ENCODE results near the gene TTC12.

The TTC12 gene

GRCh38 chr11:113373981-113374560 is 59.7 kb downstream of the TTC12 start:
- Histone ChIP-seq H3K4me3 (IDR thresholded peaks at IDR 0.05; ENCODE audit: insufficient read depth, low read depth, low read length) (no peak overlapping the region), H3K79me2 (ENCODE audit: insufficient read depth, low read depth) (no peaks in the 10 kb centered on the region), H3K27ac (no peak overlapping the region), H4K20me1 (ENCODE audit: insufficient read depth) (no peaks in the 10 kb centered on the region), H3K27me3 (ENCODE audit: insufficient read depth, low read depth) (no peaks in the 10 kb centered on the region), H3K4me1 (ENCODE audit: low read depth, poor library complexity, severe bottlenecking) (no peaks in the 10 kb centered on the region), H2AFZ (ENCODE audit: low read depth) (no peak overlapping the region), H3K9ac (no peak overlapping the region), H3K4me2 (no peak overlapping the region), H3K36me3 (ENCODE audit: insufficient read depth) (no peaks in the 10 kb centered on the region)
- no peak for TF ChIP-seq CTCF (conservative IDR thresholded peaks at IDR 0.05; ENCODE audit: low read depth, low read length)

- H2AFZ ChIP-seq (ENCODE audit: low read depth) = no peak overlapping the region
- H3K4me3 ChIP-seq (IDR thresholded peaks at IDR 0.05; ENCODE audit: insufficient read depth, low read depth, low read length) = no peak overlapping the region
- H3K9ac ChIP-seq = no peak overlapping the region
- H3K36me3 ChIP-seq (ENCODE audit: insufficient read depth) = no peaks in the 10 kb centered on the region
- no peaks in the 10 kb centered on the region for H3K27me3 ChIP-seq (ENCODE audit: insufficient read depth, low read depth)
- no peaks in the 10 kb centered on the region for H3K79me2 ChIP-seq (ENCODE audit: insufficient read depth, low read depth)
- H4K20me1 ChIP-seq (ENCODE audit: insufficient read depth) = no peaks in the 10 kb centered on the region
- H3K27ac ChIP-seq = no peak overlapping the region
- H3K4me1 ChIP-seq (ENCODE audit: low read depth, poor library complexity, severe bottlenecking) = no peaks in the 10 kb centered on the region
- TF ChIP-seq CTCF (conservative IDR thresholded peaks at IDR 0.05; ENCODE audit: low read depth, low read length) = no peak
- no peak overlapping the region for H3K4me2 ChIP-seq
These were observed 61.0 kb downstream of the TTC12 start for GRCh38 chr11:113375402-113375801.

- Histone ChIP-seq H4K20me1 (ENCODE audit: insufficient read depth) (no peaks in the 10 kb centered on the region), H3K4me3 (IDR thresholded peaks at IDR 0.05; ENCODE audit: insufficient read depth, low read depth, low read length) (no peak overlapping the region), H2AFZ (ENCODE audit: low read depth) (no peak overlapping the region), H3K27ac (no peak overlapping the region), H3K4me2 (no peak overlapping the region), H3K36me3 (ENCODE audit: insufficient read depth) (no peaks in the 10 kb centered on the region), H3K79me2 (ENCODE audit: insufficient read depth, low read depth) (no peaks in the 10 kb centered on the region), H3K27me3 (ENCODE audit: insufficient read depth, low read depth) (no peaks in the 10 kb centered on the region), H3K9ac (no peak overlapping the region), H3K4me1 (ENCODE audit: low read depth, poor library complexity, severe bottlenecking) (no peaks in the 10 kb centered on the region)
- no peak for TF ChIP-seq CTCF (conservative IDR thresholded peaks at IDR 0.05; ENCODE audit: low read depth, low read length)
These were observed 61.8 kb downstream of the TTC12 start for GRCh38 chr11:113376156-113376555.

- Histone ChIP-seq H3K27me3 (ENCODE audit: insufficient read depth, low read depth) (no peaks in the 10 kb centered on the region), H2AFZ (ENCODE audit: low read depth) (no peak overlapping the region), H3K4me2 (no peak overlapping the region), H3K9ac (no peak overlapping the region), H3K79me2 (ENCODE audit: insufficient read depth, low read depth) (no peaks in the 10 kb centered on the region), H3K4me3 (IDR thresholded peaks at IDR 0.05; ENCODE audit: insufficient read depth, low read depth, low read length) (no peak overlapping the region), H4K20me1 (ENCODE audit: insufficient read depth) (no peaks in the 10 kb centered on the region), H3K4me1 (ENCODE audit: low read depth, poor library complexity, severe bottlenecking) (no peaks in the 10 kb centered on the region), H3K27ac (no peak overlapping the region), H3K36me3 (ENCODE audit: insufficient read depth) (no peaks in the 10 kb centered on the region)
- no peak for TF ChIP-seq CTCF (conservative IDR thresholded peaks at IDR 0.05; ENCODE audit: low read depth, low read length)
These were observed 63.5 kb downstream of the TTC12 start for GRCh38 chr11:113377681-113378412.

Data from KMS-11 (cell line).